GM23248 (cell line): ENCODE data around the gene NAGPA. TPM values are rescaled to one million over a fixed set of nuclear protein-coding genes. Genes with fewer than 3 reads are reported as not detected.
A peak's percentile ranks its signal among the peaks of the same experiment; 100 is the strongest.

Experiments
- DNase-seq: peaks from one replicate; pipeline ENCODE4 v3.0.0-alpha.2; 2015
- H2AFZ ChIP-seq: fragments of 200-600 bp; sonication (generic); 2 replicates; pipeline ENCODE4 v1.6.1; 2016; ENCODE audit warnings: antibody characterized with exemption
- H3F3A ChIP-seq: fragments of 200-600 bp; sonication (generic); 2 replicates; pipeline ENCODE4 v1.6.1; 2016; ENCODE audit warnings: mild to moderate bottlenecking, antibody characterized with exemption, mixed run types; ENCODE audit not compliant: insufficient read depth
- H3K27ac ChIP-seq: fragments of 200-600 bp; sonication (generic); 2 replicates; pipeline ENCODE4 v1.5.1; 2016; ENCODE audit warnings: mild to moderate bottlenecking
- H3K27me3 ChIP-seq: fragments of 200-600 bp; sonication (generic); replicated peaks from 2 replicates; pipeline ENCODE4 v1.6.1; 2016; ENCODE audit warnings: mild to moderate bottlenecking; ENCODE audit not compliant: insufficient read depth
- H3K36me3 ChIP-seq: fragments of 200-600 bp; sonication (generic); 2 replicates; pipeline ENCODE4 v1.6.1; 2016; ENCODE audit warnings: low read depth, mild to moderate bottlenecking
- H3K4me1 ChIP-seq: fragments of 200-600 bp; sonication (generic); 2 replicates; pipeline ENCODE4 v1.6.1; 2016; ENCODE audit warnings: mild to moderate bottlenecking; ENCODE audit not compliant: insufficient read depth
- H3K4me2 ChIP-seq: fragments of 200-600 bp; sonication (generic); one replicate; pipeline ENCODE4 v1.6.1; 2016; ENCODE audit warnings: mild to moderate bottlenecking; ENCODE audit not compliant: unreplicated experiment
- H3K4me3 ChIP-seq: fragments of 200-600 bp; sonication (generic); 2 replicates; pipeline ENCODE4 v1.5.1; 2016; ENCODE audit warnings: mild to moderate bottlenecking
- H3K79me2 ChIP-seq: fragments of 200-600 bp; sonication (generic); 2 replicates; pipeline ENCODE4 v1.6.1; 2016; ENCODE audit warnings: mild to moderate bottlenecking; ENCODE audit not compliant: insufficient read depth
- H3K9ac ChIP-seq: fragments of 200-600 bp; sonication (generic); 2 replicates; pipeline ENCODE4 v1.6.1; 2016; ENCODE audit warnings: mild to moderate bottlenecking
- H3K9me2 ChIP-seq: fragments of 200-600 bp; sonication (generic); 2 replicates; pipeline ENCODE4 v1.6.1; 2016; ENCODE audit warnings: mixed run types, mild to moderate bottlenecking, moderate library complexity; ENCODE audit not compliant: insufficient read depth
- H3K9me3 ChIP-seq: fragments of 200-600 bp; sonication (generic); one replicate; pipeline ENCODE4 v1.6.1; 2017; ENCODE audit warnings: low read depth
- H4K20me1 ChIP-seq: fragments of 200-600 bp; sonication (generic); 2 replicates; pipeline ENCODE4 v1.6.0; 2016; ENCODE audit not compliant: insufficient read depth
- EZH2 ChIP-seq: fragments of 200-600 bp; sonication (generic); IDR thresholded peaks from 2 replicates; pipeline ENCODE4 v1.6.1; 2018; ENCODE audit warnings: antibody characterized with exemption, mild to moderate bottlenecking; ENCODE audit not compliant: insufficient read depth, poor library complexity, severe bottlenecking
- EZH2phosphoT487 ChIP-seq: fragments of 200-600 bp; sonication (generic); IDR thresholded peaks from 2 replicates; pipeline ENCODE4 v1.6.1; 2018; ENCODE audit warnings: antibody characterized with exemption, moderate library complexity, mild to moderate bottlenecking, low read depth; ENCODE audit not compliant: insufficient read depth
- WGBS, 2 experiments: methylation state at CpG; one replicate each; pipeline ENCODE4 v1.1.6; 2015 to 2017; ENCODE audit warnings: low lambda C conversion rate in 2 of 2, low coverage in 1 of 2; ENCODE audit errors: missing lambda C conversion rate in 2 of 2; 5-methylcytosine and 5-hydroxymethylcytosine counted together
- in situ Hi-C: fragments of 300-500 bp; cut with MboI; formaldehyde crosslinking; loops from 2 replicates; pipeline ENCODE4 v1.15.0; 2020
- polyA plus RNA-seq: library from polyadenylated mRNA; unstranded; fragments of >200 nt; fragmentation: Nextera tagmentation; extraction: Ambion mirVana; gene quantifications from 2 replicates; pipeline ENCODE4 v1.2.1, GENCODE V29; 2016
- total RNA-seq: library from RNA; depleted of rRNA; stranded (reverse); fragments of >200 nt; shearing (Covaris generic); gene quantifications from 2 replicates; pipeline ENCODE4 v1.2.3, GENCODE V29; 2014

The NAGPA gene
- total and polyA plus RNA-seq, 2 experiments from 2014 or later, result 16.3 to 61.0 TPM

GRCh38 chr16:5026664-5027063 is 7.1 kb downstream of the NAGPA start:
- Histone ChIP-seq H3K27me3 (no peaks in the 10 kb centered on the region), H3K4me1 (no peaks in the 10 kb centered on the region), H3K9me3 (no peaks in the 10 kb centered on the region), H3K4me2 (no peak overlapping the region), H3K4me3 (no peak overlapping the region), H2AFZ (no peak overlapping the region), H4K20me1 (no peaks in the 10 kb centered on the region), H3K36me3 (no peaks in the 10 kb centered on the region), H3K27ac (no peak overlapping the region), H3K9ac (no peak overlapping the region), H3K79me2 (no peaks in the 10 kb centered on the region), H3F3A (no peaks in the 10 kb centered on the region), H3K9me2 (no peaks in the 10 kb centered on the region)
- WGBS, 2 experiments, result 89 to 98% methylated on average over 7 to 8 of the region's 8 CpGs
- TF ChIP-seq EZH2phosphoT487 (no peak), EZH2 (no peak)
- in situ Hi-C loops, result no loop called here
- no peak for DNase-seq

GRCh38 chr16:5025171-5025632 is 8.5 kb downstream of the NAGPA start:
- DNase-seq, result peak; percentile 16
- TF ChIP-seq EZH2, result no peak
- no peak for TF ChIP-seq EZH2phosphoT487

GRCh38 chr16:5024632-5025031 is 9.1 kb downstream of the NAGPA start:
- H3K27me3 ChIP-seq, result no peaks in the 10 kb centered on the region
- H3K27ac ChIP-seq, result no peak overlapping the region
- no peak overlapping the region for H3K4me3 ChIP-seq
- H3K79me2 ChIP-seq, result no peaks in the 10 kb centered on the region
- TF ChIP-seq EZH2 (no peak), EZH2phosphoT487 (no peak)
- no peaks in the 10 kb centered on the region for H4K20me1 ChIP-seq
- 74 to 80% methylated on average over 4 of the region's 4 CpGs for WGBS, 2 experiments
- H3F3A ChIP-seq, result no peaks in the 10 kb centered on the region
- H3K9ac ChIP-seq, result no peak overlapping the region
- no peak overlapping the region for H3K4me2 ChIP-seq
- no peaks in the 10 kb centered on the region for H3K4me1 ChIP-seq
- in situ Hi-C loops, result no loop called here
- H2AFZ ChIP-seq, result no peak overlapping the region
- no peaks in the 10 kb centered on the region for H3K9me2 ChIP-seq
- peak; percentile 31 for DNase-seq
- no peaks in the 10 kb centered on the region for H3K9me3 ChIP-seq
- H3K36me3 ChIP-seq, result no peaks in the 10 kb centered on the region

More at GRCh38 chr16:5025171-5025632, 8.5 kb downstream of the NAGPA start:
- Histone ChIP-seq H3K4me3 (no peak overlapping the region), H3K4me2 (no peak overlapping the region), H3K4me1 (no peaks in the 10 kb centered on the region), H3K79me2 (no peaks in the 10 kb centered on the region), H3K9ac (no peak overlapping the region), H2AFZ (no peak overlapping the region), H3K27ac (no peak overlapping the region), H4K20me1 (no peaks in the 10 kb centered on the region), H3K36me3 (no peaks in the 10 kb centered on the region), H3F3A (no peaks in the 10 kb centered on the region), H3K9me2 (no peaks in the 10 kb centered on the region), H3K27me3 (no peaks in the 10 kb centered on the region), H3K9me3 (no peaks in the 10 kb centered on the region)
- in situ Hi-C loops, result no loop called here
- WGBS, 2 experiments, result 67 to 68% methylated on average over 17 of the region's 17 CpGs

- H3K9me3 ChIP-seq, result no peaks in the 10 kb centered on the region
- no peak overlapping the region for H3K4me3 ChIP-seq
- no peaks in the 10 kb centered on the region for H3K4me1 ChIP-seq
- no peaks in the 10 kb centered on the region for H3K79me2 ChIP-seq
- DNase-seq, result no peak
- no peak overlapping the region for H3K27ac ChIP-seq
- H3K9me2 ChIP-seq, result no peaks in the 10 kb centered on the region
- 75 to 80% methylated on average over 6 of the region's 6 CpGs for WGBS, 2 experiments
- TF ChIP-seq EZH2phosphoT487 (no peak), EZH2 (no peak)
- no peaks in the 10 kb centered on the region for H3F3A ChIP-seq
- no peak overlapping the region for H2AFZ ChIP-seq
- H4K20me1 ChIP-seq, result no peaks in the 10 kb centered on the region
- in situ Hi-C loops, result no loop called here
- no peak overlapping the region for H3K4me2 ChIP-seq
- no peak overlapping the region for H3K9ac ChIP-seq
- no peaks in the 10 kb centered on the region for H3K27me3 ChIP-seq
- no peaks in the 10 kb centered on the region for H3K36me3 ChIP-seq
These were observed 11.2 kb downstream of the NAGPA start for GRCh38 chr16:5022521-5022920.

GRCh38 chr16:5020551-5020950 is 13.2 kb downstream of the NAGPA start:
- 52 to 55% methylated on average over 14 to 15 of the region's 15 CpGs for WGBS, 2 experiments
- H3K9me2 ChIP-seq, result no peaks in the 10 kb centered on the region

More at GRCh38 chr16:5020551-5020950, 13.2 kb downstream of the NAGPA start:
- no peaks in the 10 kb centered on the region for H3K36me3 ChIP-seq
- H3K4me3 ChIP-seq, result no peak overlapping the region
- no peak overlapping the region for H3K4me2 ChIP-seq
- H3K4me1 ChIP-seq, result no peaks in the 10 kb centered on the region
- no peaks in the 10 kb centered on the region for H3F3A ChIP-seq
- no peaks in the 10 kb centered on the region for H3K9me3 ChIP-seq
- DNase-seq, result no peak
- H3K79me2 ChIP-seq, result no peaks in the 10 kb centered on the region
- TF ChIP-seq EZH2, result no peak
- no peak for TF ChIP-seq EZH2phosphoT487
- in situ Hi-C loops, result no loop called here
- no peak overlapping the region for H2AFZ ChIP-seq
- H3K27me3 ChIP-seq, result no peaks in the 10 kb centered on the region
- H3K27ac ChIP-seq, result no peak overlapping the region
- H4K20me1 ChIP-seq, result no peaks in the 10 kb centered on the region
- H3K9ac ChIP-seq, result no peak overlapping the region
